IMR-90 (cell line): Measurements from ENCODE around the gene COL9A3. TPM values are rescaled to one million over a fixed set of nuclear protein-coding genes. Genes with fewer than 3 reads are reported as not detected.

Experiments
- ATAC-seq: fragments of 200-7000 bp; cut with Tn5 transposase; 2 replicates; pipeline ENCODE4 v1.9.1; 2020; ENCODE audit warnings: low read depth, mild to moderate bottlenecking, moderate library complexity
- BruUV-seq: library from RNA; stranded (reverse); fragments of 400-500 nt; replicated peaks from 2 replicates; lab custom pipeline; 2021; lab: Mats Ljungman, UMichigan
- CTCF ChIA-PET: fragments of 300-600 bp; formaldehyde crosslinking; extraction: SDS; loops from one replicate; lab custom pipeline; 2021; ENCODE audit warnings: antibody characterized with exemption; lab: Yijun Ruan, JAX
- POLR2A ChIA-PET: fragments of 300-600 bp; sonication (Branson Sonifier 250); formaldehyde crosslinking; loops from one replicate; lab custom pipeline; 2022; ENCODE audit warnings: antibody characterized with exemption; ENCODE audit not compliant: unreplicated experiment; lab: Charles Lee
- DNase-seq: peaks from one replicate; pipeline ENCODE4 v3.0.0; 2013
- H2AFZ ChIP-seq: replicated peaks from 2 replicates; pipeline ENCODE3; 2013; ENCODE audit warnings: low read length, mild to moderate bottlenecking; ENCODE audit not compliant: poor library complexity
- H2AK5ac ChIP-seq: 2 replicates; pipeline ENCODE4 v1.6.1; 2013; ENCODE audit warnings: low read depth, low read length, inconsistent platforms
- H2AK9ac ChIP-seq: replicated peaks from 2 replicates; pipeline ENCODE3; 2013; ENCODE audit warnings: mild to moderate bottlenecking, low read depth, low read length, moderate library complexity; ENCODE audit not compliant: poor library complexity
- H2BK120ac ChIP-seq: 2 replicates; pipeline ENCODE4 v1.6.1; 2013; ENCODE audit warnings: low read depth, low read length, inconsistent platforms
- H2BK15ac ChIP-seq: 3 replicates; pipeline ENCODE4 v1.6.1; 2013; ENCODE audit warnings: low read depth, low read length, inconsistent platforms
- H2BK20ac ChIP-seq: 2 replicates; pipeline ENCODE4 v1.6.1; 2013; ENCODE audit warnings: low read depth, mild to moderate bottlenecking, inconsistent platforms, low read length, moderate library complexity
- H2BK5ac ChIP-seq: 2 replicates; pipeline ENCODE4 v1.6.1; 2013; ENCODE audit warnings: mild to moderate bottlenecking, low read depth, low read length, inconsistent platforms; ENCODE audit not compliant: poor library complexity, severe bottlenecking
- H3K14ac ChIP-seq: replicated peaks from 2 replicates; pipeline ENCODE4 v1.6.1; 2013; ENCODE audit warnings: low read depth, low read length, inconsistent platforms
- H3K18ac ChIP-seq: 2 replicates; pipeline ENCODE4 v1.6.1; 2013; ENCODE audit warnings: low read depth, low read length, control low read depth
- H3K23ac ChIP-seq: 2 replicates; pipeline ENCODE4 v1.6.1; 2013; ENCODE audit warnings: low read depth, low read length, inconsistent platforms
- H3K27ac ChIP-seq: 2 replicates; pipeline ENCODE4 v1.5.1; 2013; ENCODE audit warnings: mild to moderate bottlenecking, control low read depth, low read length; ENCODE audit not compliant: insufficient read depth
- H3K27me3 ChIP-seq: 2 replicates; pipeline ENCODE4 v1.6.1; 2013; ENCODE audit warnings: low read length; ENCODE audit not compliant: control insufficient read depth, insufficient read depth
- H3K36me3 ChIP-seq: 2 replicates; pipeline ENCODE4 v1.6.1; 2013; ENCODE audit warnings: low read length, mixed read lengths; ENCODE audit not compliant: control insufficient read depth, insufficient read depth
- H3K4ac ChIP-seq: 2 replicates; pipeline ENCODE4 v1.6.1; 2013; ENCODE audit warnings: low read depth, low read length, inconsistent platforms
- H3K4me1 ChIP-seq: 2 replicates; pipeline ENCODE4 v1.6.1; 2013; ENCODE audit warnings: low read length, mixed read lengths; ENCODE audit not compliant: control insufficient read depth, insufficient read depth
- H3K4me2 ChIP-seq: 2 replicates; pipeline ENCODE4 v1.6.1; 2013; ENCODE audit warnings: low read depth, mild to moderate bottlenecking, control low read depth, low read length, moderate library complexity
- H3K4me3 ChIP-seq: 2 replicates; pipeline ENCODE4 v1.5.1; 2013; ENCODE audit warnings: low read depth, mild to moderate bottlenecking, control low read depth, low read length, moderate library complexity; ENCODE audit not compliant: insufficient read depth
- H3K56ac ChIP-seq: 2 replicates; pipeline ENCODE4 v1.6.1; 2013; ENCODE audit warnings: low read length, inconsistent platforms; ENCODE audit not compliant: insufficient read depth; ENCODE audit errors: extremely low read depth
- H3K79me1 ChIP-seq, 2 experiments: 2 replicates each; pipeline ENCODE4 v1.6.1; 2013; ENCODE audit warnings: low read length in 2 of 2, inconsistent platforms in 1 of 2, low read depth in 1 of 2
- H3K9ac ChIP-seq: 2 replicates; pipeline ENCODE4 v1.6.1; 2013; ENCODE audit warnings: low read depth, low read length, control low read depth
- H3K9me1 ChIP-seq: 2 replicates; pipeline ENCODE4 v1.6.1; 2013; ENCODE audit warnings: low read length, inconsistent platforms; ENCODE audit not compliant: insufficient read depth
- H3K9me3 ChIP-seq: 2 replicates; pipeline ENCODE4 v1.6.1; 2013; ENCODE audit warnings: low read length; ENCODE audit not compliant: control insufficient read depth, insufficient read depth
- H4K20me1 ChIP-seq: 2 replicates; pipeline ENCODE4 v1.6.1; 2013; ENCODE audit warnings: low read length, inconsistent platforms; ENCODE audit not compliant: insufficient read depth
- H4K5ac ChIP-seq: 2 replicates; pipeline ENCODE4 v1.6.1; 2013; ENCODE audit warnings: mild to moderate bottlenecking, low read depth, low read length, control low read depth
- H4K8ac ChIP-seq, 2 experiments: 2 replicates each; pipeline ENCODE4 v1.6.1; 2013; ENCODE audit warnings: low read depth in 2 of 2, low read length in 2 of 2, control low read depth in 1 of 2, inconsistent platforms in 1 of 2
- H4K91ac ChIP-seq: 2 replicates; pipeline ENCODE4 v1.6.1; 2013; ENCODE audit warnings: low read depth, low read length, inconsistent platforms; ENCODE audit not compliant: insufficient read depth
- BHLHE40 ChIP-seq: fragments of 150-350 bp; IDR thresholded peaks from 2 replicates; pipeline ENCODE4 v1.6.1; 2016; ENCODE audit warnings: mild to moderate bottlenecking, low read depth, low read length
- CEBPB ChIP-seq: IDR thresholded peaks from 2 replicates; pipeline ENCODE4 v1.6.1; 2012; ENCODE audit warnings: low read depth, low read length, improper control_type of control experiment
- ELK1 ChIP-seq: fragments of 150-350 bp; IDR thresholded peaks from 2 replicates; pipeline ENCODE4 v1.6.1; 2016; ENCODE audit warnings: low read depth, mild to moderate bottlenecking, low read length, moderate library complexity, borderline replicate concordance
- FOS ChIP-seq: fragments of 150-350 bp; IDR thresholded peaks from 2 replicates; pipeline ENCODE4 v1.6.1; 2016; ENCODE audit warnings: low read depth, low read length
- MAFK ChIP-seq: IDR thresholded peaks from 2 replicates; pipeline ENCODE4 v1.6.1; 2012; ENCODE audit warnings: low read depth, low read length, improper control_type of control experiment
- MXI1 ChIP-seq: IDR thresholded peaks from 2 replicates; pipeline ENCODE4 v1.6.1; 2012; ENCODE audit warnings: low read depth, mild to moderate bottlenecking, low read length, moderate library complexity, borderline replicate concordance
- NFE2L2 ChIP-seq: fragments of 150-350 bp; IDR thresholded peaks from 2 replicates; pipeline ENCODE4 v1.6.1; 2016; ENCODE audit warnings: low read depth, mild to moderate bottlenecking, low read length
- RCOR1 ChIP-seq: IDR thresholded peaks from 2 replicates; pipeline ENCODE4 v1.6.1; 2012; ENCODE audit warnings: mild to moderate bottlenecking, low read length, improper control_type of control experiment; ENCODE audit not compliant: insufficient replicate concordance
- RFX5 ChIP-seq: IDR thresholded peaks from 2 replicates; pipeline ENCODE4 v1.8.0; 2012; ENCODE audit warnings: low read depth, mild to moderate bottlenecking, low read length, moderate library complexity
- SMC3 ChIP-seq: fragments of 150-350 bp; IDR thresholded peaks from 2 replicates; pipeline ENCODE4 v1.6.1; 2016; ENCODE audit warnings: low read depth, mild to moderate bottlenecking, antibody characterized with exemption, low read length, moderate library complexity
- USF2 ChIP-seq: fragments of 150-350 bp; IDR thresholded peaks from 2 replicates; pipeline ENCODE4 v1.6.1; 2017; ENCODE audit warnings: mild to moderate bottlenecking, antibody characterized with exemption, low read length, low read depth
- WGBS, 2 experiments: methylation state at CpG; one replicate each; pipeline versions ENCODE4 v1.1.5 to v1.1.7; 2013; ENCODE audit warnings: missing lambda C conversion rate in 2 of 2; ENCODE audit not compliant: insufficient read length in 1 of 2; ENCODE audit errors: extremely low coverage in 2 of 2; 5-methylcytosine and 5-hydroxymethylcytosine counted together
- dilution Hi-C: fragments of 300-500 bp; cut with HindIII; formaldehyde crosslinking; loops from one replicate; pipeline ENCODE4 v1.14.3; 2018; ENCODE audit warnings: low sequenced_read_pairs; ENCODE audit not compliant: unreplicated experiment
- in situ Hi-C: fragments of 300-500 bp; cut with MboI; formaldehyde crosslinking; loops from 3 replicates; pipeline ENCODE4 v1.14.3; 2019; ENCODE audit warnings: low sequenced_read_pairs, inconsistent platforms, mixed read lengths
- intact Hi-C: fragments of 100-400 bp; cut with micrococcal nuclease; formaldehyde crosslinking; loops from 2 replicates; pipeline ENCODE4 v1.10.0; 2022
- polyA plus RNA-seq, 3 experiments: library from polyadenylated mRNA; depleted of rRNA; stranded (reverse); fragments of >200 nt; gene quantifications; 2 replicates each; pipeline ENCODE4 v1.2.3, GENCODE V29; 2012; ENCODE audit warnings: low replicate concordance in 1 of 3
- total RNA-seq: library from RNA; depleted of rRNA; stranded (reverse); fragments of >200 nt; gene quantifications from 2 replicates; pipeline ENCODE4 v1.2.3, GENCODE V29; 2012

Gene COL9A3
- total and polyA plus RNA-seq, 2 of the 4 experiments (the other 2 are of a cell fraction) = 0.36 to 1.4 TPM

- H3K14ac ChIP-seq = peak overlapping the region; percentile 88
- H3K4ac ChIP-seq = peak overlapping the region; percentile 91
- H3K4me1 ChIP-seq = 0 out of 2 replicates have a peak, but pooled peaks cover 3% of the 10 kb centered on the region
- H3K56ac ChIP-seq = no peak overlapping the region
- peak overlapping the region; percentile 32 for H2BK5ac ChIP-seq
- H4K20me1 ChIP-seq = peaks cover 19% of the 10 kb centered on the region
- in situ Hi-C loops = no loop called here
- peak overlapping the region; percentile 98 for H2AFZ ChIP-seq
- peak overlapping the region; percentile 84; the same call in 1 of the 2 replicates for H2AK5ac ChIP-seq
- intact Hi-C loops = loop anchor here (5.0 kb wide), 1 partner anchor 56 kb away; no protein-coding TSS in a partner anchor
- H2BK15ac ChIP-seq = no peak overlapping the region
- H4K91ac ChIP-seq = no peak overlapping the region; the same call in 1 of the 2 replicates
- no TSS peak for BruUV-seq
- TF ChIP-seq CEBPB (no peak), RCOR1 (no peak), SMC3 (no peak), MXI1 (no peak), FOS (no peak), BHLHE40 (no peak), RFX5 (no peak), NFE2L2 (no peak), MAFK (no peak), ELK1 (no peak), USF2 (no peak)
- dilution Hi-C loops = no loop called here
- H2BK20ac ChIP-seq = no peak overlapping the region
- ChIA-PET POLR2A (interaction anchor here (0.6 kb wide), 1 partner anchor 14 kb away, joined by 4 read pairs; no protein-coding TSS in a partner anchor), CTCF (interaction anchor here (1.0 kb wide), 1 partner anchor 55 kb away, joined by 3 read pairs; no protein-coding TSS in a partner anchor)
- peaks cover 4% of the 10 kb centered on the region; the same call in 1 of the 2 replicates for H3K9me1 ChIP-seq
- H3K27me3 ChIP-seq = no peaks in the 10 kb centered on the region; the same call in 1 of the 2 replicates
- H4K5ac ChIP-seq = no peak overlapping the region
- peak overlapping the region in 1 of 2 experiments; percentile 89; a peak in 2 of 4 replicates for H4K8ac ChIP-seq
- ATAC-seq = peak; percentile 41
- peak overlapping the region; percentile 99 for H3K4me2 ChIP-seq
- H3K36me3 ChIP-seq = peaks cover 10% of the 10 kb centered on the region; the same call in 1 of the 2 replicates
- H3K23ac ChIP-seq = peak overlapping the region; percentile 93; the same call in 1 of the 2 replicates
- H3K18ac ChIP-seq = no peak overlapping the region
- WGBS, 2 experiments = 1% methylated on average over 56 of the region's 129 CpGs; no CpG with 5 or more reads in 1 of the 2 experiments
- H3K9me3 ChIP-seq = no peaks in the 10 kb centered on the region
- H3K4me3 ChIP-seq = peak overlapping the region; percentile 100
- H3K27ac ChIP-seq = peak overlapping the region; percentile 87; the same call in 1 of the 2 replicates
- peaks cover 14 to 37% of the 10 kb centered on the region in 2 experiments for H3K79me1 ChIP-seq
- no peak for DNase-seq
- H3K9ac ChIP-seq = peak overlapping the region; percentile 98
- H2BK120ac ChIP-seq = no peak overlapping the region
- peak overlapping the region; percentile 93 for H2AK9ac ChIP-seq
Observed at GRCh38 chr20:62860924-62861691, 44.3 kb downstream of the COL9A3 start.
